ENCODE data around the gene DCDC2. TPM values are rescaled to one million over a fixed set of nuclear protein-coding genes. Genes with fewer than 3 reads are reported as not detected.

Gene DCDC2
- 3.0 to 4.3 TPM (median 3.3 TPM) in 5 replicates for total RNA-seq (2022; extraction: Qiagen RNA extraction; ENCODE audit: low read depth)

GRCh38 chr6:24357336-24358218 is at the start of gene DCDC2:
DCDC2 (minus strand) TSS chr6:24358059; CDS start chr6:24357750, 309 bp downstream.

GRCh38 chr6:24402697-24403500 is 45.0 kb upstream of the DCDC2 start, which contains the start of gene MRS2:
MRS2 (plus strand) TSS chr6:24402936; CDS start chr6:24403047, 111 bp downstream.

DNA sequence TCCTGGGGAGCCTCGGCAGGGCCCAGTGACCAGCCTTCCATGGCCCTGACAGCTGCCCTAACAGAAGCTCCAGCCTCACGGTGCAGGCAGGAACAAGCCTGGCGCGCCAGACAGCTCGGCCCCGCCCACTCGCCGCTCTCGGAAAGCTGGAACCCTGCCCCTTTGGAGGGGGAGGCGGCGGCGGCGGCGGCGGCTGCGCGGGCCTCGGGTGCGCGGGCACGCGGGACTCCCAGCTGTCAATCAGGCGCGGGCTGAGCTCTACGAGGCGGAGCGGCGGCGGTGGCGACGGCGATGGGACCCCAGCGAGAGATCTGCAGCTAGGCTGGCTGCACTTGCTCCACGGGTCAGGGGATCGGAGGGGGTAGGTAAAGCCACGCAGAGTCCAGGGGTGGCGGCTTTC is 231.9 kb downstream of the DCDC2 start, which contains the start of gene NRSN1:
TSS of gene NRSN1 (plus strand) at position 236 of the 400 bp plus-strand sequence. CDS start 8,113 bp downstream, outside the sequence.

Other genes with a start within 250 kb of the DCDC2 start
- not detected in 5 replicates for gene NRSN1, start 231.8 kb downstream of the DCDC2 start, total RNA-seq (2022; extraction: Qiagen RNA extraction; ENCODE audit: low read depth)
- 16.7 to 21.7 TPM (median 21.1 TPM) in 5 replicates for gene MRS2, start 44.9 kb upstream of the DCDC2 start, total RNA-seq (2022; extraction: Qiagen RNA extraction; ENCODE audit: low read depth)
- gene GPLD1, start 131.5 kb upstream of the DCDC2 start, total RNA-seq (2022; extraction: Qiagen RNA extraction; ENCODE audit: low read depth): 1.1 to 1.3 TPM (median 1.1 TPM) in 5 replicates
- 6.1 to 8.3 TPM (median 7.6 TPM) in 5 replicates for gene ALDH5A1, start 136.9 kb upstream of the DCDC2 start, total RNA-seq (2022; extraction: Qiagen RNA extraction; ENCODE audit: low read depth)